ENCODE measurements around the gene ZBTB39. TPM values are rescaled to one million over a fixed set of nuclear protein-coding genes. Genes with fewer than 3 reads are reported as not detected.

ZBTB39 gene
- total RNA-seq, 2 donors from 2014 or later = 3.6 to 5.2 TPM

GRCh38 chr12:56995930-56996496 lies 10.3 kb downstream of the ZBTB39 start:
- no peak for ATAC-seq
- TF ChIP-seq CTCF (IDR thresholded peaks at IDR 0.05) (no peak), POLR2A (IDR thresholded peaks at IDR 0.05) (no peak)
- H3K9me3 ChIP-seq = no peaks in the 10 kb centered on the region
- intact Hi-C loops (cut with DNase I) = no loop called here
- no peak overlapping the region for H3K4me3 ChIP-seq
- no peak for DNase-seq
- peaks cover 0 to 2% of the 10 kb centered on the region in 2 donors for H3K36me3 ChIP-seq (replicated peaks in 1 of 2; ENCODE audit: insufficient read depth in 1 of 2, low read depth in 2 of 2)
- H3K4me1 ChIP-seq = no peaks in the 10 kb centered on the region
- no peaks in the 10 kb centered on the region for H3K27me3 ChIP-seq
- no peak overlapping the region for H3K27ac ChIP-seq
- WGBS, 2 donors = 90 to 92% methylated on average over 11 of the region's 11 CpGs

GRCh38 chr12:56995201-56995929 lies 11.0 kb downstream of the ZBTB39 start:
- Histone ChIP-seq H3K27me3 (no peaks in the 10 kb centered on the region), H3K4me3 (no peak overlapping the region), H3K36me3 (replicated peaks in 1 of 2; ENCODE audit: insufficient read depth in 1 of 2, low read depth in 2 of 2) (peaks cover 0 to 1% of the 10 kb centered on the region in 2 donors), H3K4me1 (no peaks in the 10 kb centered on the region), H3K27ac (no peak overlapping the region), H3K9me3 (no peaks in the 10 kb centered on the region)
- DNase-seq (no peak), ATAC-seq (no peak)
- no peak for TF ChIP-seq CTCF (IDR thresholded peaks at IDR 0.05)
- WGBS, 2 donors = 83 to 93% methylated on average over 19 to 23 of the region's 26 CpGs
- intact Hi-C loops (cut with DNase I) = no loop called here

GRCh38 chr12:56994231-56994746 lies 12.1 kb downstream of the ZBTB39 start:
- intact Hi-C loops (cut with DNase I) = loop anchor here (5.0 kb wide), 1 partner anchor 232 kb away; the partner anchor contains the start of gene HSD17B6
- H3K4me3 ChIP-seq = no peak overlapping the region
- H3K4me1 ChIP-seq = no peaks in the 10 kb centered on the region
- no peak for ATAC-seq
- DNase-seq = no peak
- no peaks in the 10 kb centered on the region for H3K9me3 ChIP-seq
- whole genome bisulfite sequencing, 2 donors = 65 to 69% methylated on average over 8 to 10 of the region's 10 CpGs
- no peak overlapping the region for H3K27ac ChIP-seq
- TF ChIP-seq CTCF (IDR thresholded peaks at IDR 0.05) = no peak
- TF ChIP-seq POLR2A (IDR thresholded peaks at IDR 0.05) = no peak
- no peaks in the 10 kb centered on the region for H3K27me3 ChIP-seq
- H3K36me3 ChIP-seq (replicated peaks in 1 of 2; ENCODE audit: insufficient read depth in 1 of 2, low read depth in 2 of 2) = no peaks in the 10 kb centered on the region

GRCh38 chr12:56993346-56993745 lies 13.0 kb downstream of the ZBTB39 start:
- Histone ChIP-seq H3K4me3 (no peak overlapping the region), H3K9me3 (no peaks in the 10 kb centered on the region), H3K4me1 (no peaks in the 10 kb centered on the region), H3K27ac (no peak overlapping the region), H3K27me3 (no peaks in the 10 kb centered on the region), H3K36me3 (replicated peaks in 1 of 2; ENCODE audit: insufficient read depth in 1 of 2, low read depth in 2 of 2) (no peaks in the 10 kb centered on the region)
- ATAC-seq (no peak), DNase-seq (no peak)
- intact Hi-C loops (cut with DNase I) = loop anchor here (5.0 kb wide), 1 partner anchor 231 kb away; the partner anchor contains the start of gene HSD17B6
- WGBS, 2 donors = 70 to 81% methylated on average over 10 of the region's 10 CpGs
- TF ChIP-seq CTCF (IDR thresholded peaks at IDR 0.05) (no peak), POLR2A (IDR thresholded peaks at IDR 0.05) (no peak)

All from body of pancreas (tissue), 4 donors.